ENCODE measurements around the gene GPD2.

Gene GPD2

DNA sequence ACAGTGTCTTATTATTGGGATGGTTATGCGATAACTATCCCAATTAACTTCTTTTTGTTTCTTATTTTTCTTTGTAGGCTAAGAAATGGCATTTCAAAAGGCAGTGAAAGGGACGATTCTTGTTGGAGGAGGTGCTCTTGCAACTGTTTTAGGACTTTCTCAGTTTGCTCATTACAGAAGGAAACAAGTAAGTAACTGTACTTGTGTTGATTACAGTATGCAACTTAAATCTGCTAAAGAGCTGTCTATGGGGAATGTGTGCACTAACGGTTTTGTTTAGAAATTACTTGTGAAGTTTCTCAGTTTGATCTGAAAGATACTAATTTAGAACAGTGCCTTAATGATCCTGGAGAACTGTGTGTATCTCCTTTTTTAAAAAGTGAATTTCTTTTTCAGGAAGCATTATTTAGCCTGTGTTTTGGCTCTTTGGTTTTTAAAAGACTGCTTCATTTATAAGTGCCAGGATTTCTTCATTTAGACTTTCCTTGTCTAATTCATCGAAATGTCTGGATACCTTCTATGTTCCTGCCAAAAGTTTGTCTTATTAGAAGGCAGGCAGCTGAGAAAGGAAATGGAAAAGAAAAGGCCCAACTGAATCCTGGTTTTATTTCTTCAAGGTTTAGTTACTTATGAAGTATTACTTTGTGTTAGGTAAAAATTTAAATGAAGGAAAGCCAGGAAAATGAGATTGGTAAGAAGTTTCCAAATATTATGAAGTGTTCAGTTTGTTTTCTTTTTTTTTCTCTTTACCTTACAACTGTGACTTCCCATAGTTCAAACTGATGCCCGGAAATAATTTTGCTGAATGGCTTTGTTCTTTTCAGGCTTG, 40.1 kb downstream of the GPD2 start:
- H2BK5ac ChIP-seq (ENCODE audit: low read depth, low read length, poor library complexity, severe bottlenecking): no peak overlapping the region
- no peak overlapping the region for H4K91ac ChIP-seq (ENCODE audit: low read length)
- no peak overlapping the region for H3K4me3 ChIP-seq (ENCODE audit: insufficient read depth in 1 of 2, low read depth in 1 of 2, low read length in 2 of 2)
- no peak overlapping the region for H2BK12ac ChIP-seq (ENCODE audit: low read length in 2 of 2)
- no peak overlapping the region for H3K23ac ChIP-seq (ENCODE audit: low read length in 2 of 2)
- H3K36me3 ChIP-seq (ENCODE audit: control insufficient read depth in 1 of 2, insufficient read depth in 2 of 2, low read depth in 1 of 2, low read length in 2 of 2): peaks cover 0 to 22% of the 10 kb centered on the region in 2 experiments
- no peak overlapping the region for H2BK120ac ChIP-seq (ENCODE audit: low read depth, low read length)
- H3K27ac ChIP-seq (ENCODE audit: low read length, poor library complexity, severe bottlenecking): peak overlapping the region; percentile 27
- H3K18ac ChIP-seq (ENCODE audit: low read depth in 1 of 2, low read length in 2 of 2): no peak overlapping the region
- no peak overlapping the region for H2BK15ac ChIP-seq (ENCODE audit: low read depth, poor library complexity, severe bottlenecking)
- no peak overlapping the region for H3K4ac ChIP-seq (ENCODE audit: low read depth in 1 of 2, low read length in 2 of 2)
- H3K14ac ChIP-seq (ENCODE audit: low read length in 2 of 2): no peak overlapping the region
- H3K4me2 ChIP-seq (ENCODE audit: low read length, poor library complexity, severe bottlenecking): no peak overlapping the region
- H2AFZ ChIP-seq (ENCODE audit: low read depth, low read length): no peak overlapping the region
- no peak overlapping the region for H4K8ac ChIP-seq (ENCODE audit: low read length)
- no peaks in the 10 kb centered on the region for H3K4me1 ChIP-seq (ENCODE audit: control insufficient read depth, insufficient read depth, low read depth, low read length)
- H3K79me1 ChIP-seq (replicated peaks; ENCODE audit: low read length, poor library complexity, severe bottlenecking): peaks cover 14% of the 10 kb centered on the region
- WGBS: 92% methylated on average over 4 of the region's 5 CpGs
- H3K27me3 ChIP-seq (ENCODE audit: control insufficient read depth in 1 of 2, insufficient read depth in 1 of 2, low read length in 2 of 2): no peaks in the 10 kb centered on the region
- H3K9ac ChIP-seq (ENCODE audit: low read length): peak overlapping the region; percentile 50
- no peak for DNase-seq
- no peak overlapping the region for H2AK5ac ChIP-seq (ENCODE audit: low read length, severe bottlenecking)
- H3K9me3 ChIP-seq (ENCODE audit: control insufficient read depth, low read length): no peaks in the 10 kb centered on the region

DNA sequence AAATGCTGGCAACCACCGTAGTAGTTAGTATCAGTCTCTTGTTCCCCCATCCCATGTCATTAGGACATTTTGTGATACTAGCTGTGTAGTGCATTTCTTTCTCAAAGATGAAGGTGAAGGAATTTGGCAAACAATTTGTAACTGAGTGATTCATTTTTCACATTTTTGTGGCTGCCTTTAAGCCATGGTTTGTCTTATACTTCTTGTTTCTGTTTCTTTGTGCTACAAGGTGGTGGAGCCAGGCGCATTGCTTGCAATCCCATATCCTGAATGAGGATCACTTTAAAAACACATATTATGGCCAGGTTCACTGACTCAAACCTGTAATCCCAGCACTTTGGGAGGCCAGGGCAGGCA, 40.6 kb downstream of the GPD2 start:
- no peak overlapping the region for H4K91ac ChIP-seq (ENCODE audit: low read length)
- no peak overlapping the region for H3K4ac ChIP-seq (ENCODE audit: low read depth in 1 of 2, low read length in 2 of 2)
- no peak overlapping the region for H2BK12ac ChIP-seq (ENCODE audit: low read length in 2 of 2)
- no peaks in the 10 kb centered on the region for H3K9me3 ChIP-seq (ENCODE audit: control insufficient read depth, low read length)
- H3K4me1 ChIP-seq (ENCODE audit: control insufficient read depth, insufficient read depth, low read depth, low read length): no peaks in the 10 kb centered on the region
- H3K14ac ChIP-seq (ENCODE audit: low read length in 2 of 2): no peak overlapping the region
- H3K36me3 ChIP-seq (ENCODE audit: control insufficient read depth in 1 of 2, insufficient read depth in 2 of 2, low read depth in 1 of 2, low read length in 2 of 2): peaks cover 0 to 22% of the 10 kb centered on the region in 2 experiments
- H3K18ac ChIP-seq (ENCODE audit: low read depth in 1 of 2, low read length in 2 of 2): peak overlapping the region in 1 of 2 experiments; percentile 14
- no peak overlapping the region for H4K8ac ChIP-seq (ENCODE audit: low read length)
- H2BK15ac ChIP-seq (ENCODE audit: low read depth, poor library complexity, severe bottlenecking): no peak overlapping the region
- peak overlapping the region; percentile 27 for H3K27ac ChIP-seq (ENCODE audit: low read length, poor library complexity, severe bottlenecking)
- H3K4me3 ChIP-seq (ENCODE audit: insufficient read depth in 1 of 2, low read depth in 1 of 2, low read length in 2 of 2): no peak overlapping the region
- DNase-seq: peak; percentile 45
- no peak overlapping the region for H2AFZ ChIP-seq (ENCODE audit: low read depth, low read length)
- no peak overlapping the region for H2AK5ac ChIP-seq (ENCODE audit: low read length, severe bottlenecking)
- H2BK120ac ChIP-seq (ENCODE audit: low read depth, low read length): no peak overlapping the region
- H3K23ac ChIP-seq (ENCODE audit: low read length in 2 of 2): no peak overlapping the region
- WGBS: 91% methylated on average over 2 of the region's 2 CpGs
- H3K4me2 ChIP-seq (ENCODE audit: low read length, poor library complexity, severe bottlenecking): no peak overlapping the region
- peak overlapping the region; percentile 50 for H3K9ac ChIP-seq (ENCODE audit: low read length)
- H3K27me3 ChIP-seq (ENCODE audit: control insufficient read depth in 1 of 2, insufficient read depth in 1 of 2, low read length in 2 of 2): no peaks in the 10 kb centered on the region
- H3K79me1 ChIP-seq (replicated peaks; ENCODE audit: low read length, poor library complexity, severe bottlenecking): peaks cover 12% of the 10 kb centered on the region
- no peak overlapping the region for H2BK5ac ChIP-seq (ENCODE audit: low read depth, low read length, poor library complexity, severe bottlenecking)

DNA sequence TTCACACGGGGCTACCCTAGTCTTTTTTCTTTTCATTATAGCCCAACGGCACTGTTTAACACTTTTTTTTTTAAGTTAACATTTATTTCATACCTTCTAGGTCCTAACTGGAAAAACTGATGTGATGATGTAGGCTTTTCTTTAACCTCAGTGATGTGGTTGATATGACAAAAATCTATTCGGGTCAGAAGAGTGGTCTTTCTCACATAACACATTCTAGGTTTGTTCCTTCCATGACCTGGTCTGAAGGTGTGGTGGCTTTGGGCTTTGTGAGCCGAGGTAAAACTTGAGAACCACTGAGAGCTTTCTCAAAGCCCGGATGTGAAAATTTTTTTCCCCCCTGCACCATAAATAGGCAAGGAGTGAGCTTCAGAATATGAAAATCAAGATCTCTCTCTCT, 44.2 kb downstream of the GPD2 start:
- Histone ChIP-seq H3K9ac (ENCODE audit: low read length) (no peak overlapping the region), H2AK5ac (ENCODE audit: low read length, severe bottlenecking) (no peak overlapping the region), H2BK120ac (ENCODE audit: low read depth, low read length) (no peak overlapping the region), H3K18ac (ENCODE audit: low read depth in 1 of 2, low read length in 2 of 2) (no peak overlapping the region), H3K4me3 (ENCODE audit: insufficient read depth in 1 of 2, low read depth in 1 of 2, low read length in 2 of 2) (no peak overlapping the region), H4K91ac (ENCODE audit: low read length) (no peak overlapping the region), H3K4me2 (ENCODE audit: low read length, poor library complexity, severe bottlenecking) (no peak overlapping the region), H3K27ac (ENCODE audit: low read length, poor library complexity, severe bottlenecking) (no peak overlapping the region), H3K36me3 (ENCODE audit: control insufficient read depth in 1 of 2, insufficient read depth in 2 of 2, low read depth in 1 of 2, low read length in 2 of 2) (peaks cover 0 to 24% of the 10 kb centered on the region in 2 experiments), H2BK15ac (ENCODE audit: low read depth, poor library complexity, severe bottlenecking) (no peak overlapping the region), H3K23ac (ENCODE audit: low read length in 2 of 2) (no peak overlapping the region), H3K14ac (ENCODE audit: low read length in 2 of 2) (no peak overlapping the region), H2BK12ac (ENCODE audit: low read length in 2 of 2) (no peak overlapping the region), H3K79me1 (replicated peaks; ENCODE audit: low read length, poor library complexity, severe bottlenecking) (peaks cover 7% of the 10 kb centered on the region), H3K4me1 (ENCODE audit: control insufficient read depth, insufficient read depth, low read depth, low read length) (no peaks in the 10 kb centered on the region), H4K8ac (ENCODE audit: low read length) (no peak overlapping the region), H2BK5ac (ENCODE audit: low read depth, low read length, poor library complexity, severe bottlenecking) (no peak overlapping the region), H3K9me3 (ENCODE audit: control insufficient read depth, low read length) (no peaks in the 10 kb centered on the region), H2AFZ (ENCODE audit: low read depth, low read length) (no peak overlapping the region), H3K4ac (ENCODE audit: low read depth in 1 of 2, low read length in 2 of 2) (no peak overlapping the region), H3K27me3 (ENCODE audit: control insufficient read depth in 1 of 2, insufficient read depth in 1 of 2, low read length in 2 of 2) (no peaks in the 10 kb centered on the region)
- WGBS: 100% methylated on average over 2 of the region's 5 CpGs
- no peak for DNase-seq

DNA sequence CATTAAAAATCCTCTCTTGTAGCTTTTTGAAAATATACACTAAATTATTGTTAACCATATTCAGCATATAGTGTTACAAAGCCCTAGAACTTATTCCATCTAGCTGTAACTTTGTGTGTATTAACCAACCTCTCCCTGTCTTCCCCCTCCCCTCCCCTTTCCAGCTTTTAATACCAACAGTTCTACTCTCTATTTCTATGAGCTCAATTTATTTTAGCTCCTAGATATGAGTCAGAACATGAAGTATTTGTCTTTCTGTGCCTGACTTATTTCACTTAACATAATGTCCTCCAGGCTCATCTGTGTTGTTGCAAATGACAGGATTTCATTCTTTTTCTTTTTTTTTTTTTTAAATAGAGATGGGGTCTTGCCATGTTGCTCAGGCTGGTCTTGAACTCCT, 45.1 kb downstream of the GPD2 start:
- no peak overlapping the region for H3K4ac ChIP-seq (ENCODE audit: low read depth in 1 of 2, low read length in 2 of 2)
- peaks cover 7% of the 10 kb centered on the region for H3K79me1 ChIP-seq (replicated peaks; ENCODE audit: low read length, poor library complexity, severe bottlenecking)
- H2AFZ ChIP-seq (ENCODE audit: low read depth, low read length): no peak overlapping the region
- H3K9me3 ChIP-seq (ENCODE audit: control insufficient read depth, low read length): no peaks in the 10 kb centered on the region
- H3K36me3 ChIP-seq (ENCODE audit: control insufficient read depth in 1 of 2, insufficient read depth in 2 of 2, low read depth in 1 of 2, low read length in 2 of 2): peaks cover 0 to 24% of the 10 kb centered on the region in 2 experiments
- no peak overlapping the region for H3K23ac ChIP-seq (ENCODE audit: low read length in 2 of 2)
- no peak overlapping the region for H2BK5ac ChIP-seq (ENCODE audit: low read depth, low read length, poor library complexity, severe bottlenecking)
- no peak overlapping the region for H2BK15ac ChIP-seq (ENCODE audit: low read depth, poor library complexity, severe bottlenecking)
- H3K9ac ChIP-seq (ENCODE audit: low read length): no peak overlapping the region
- no peak overlapping the region for H2BK12ac ChIP-seq (ENCODE audit: low read length in 2 of 2)
- no peak overlapping the region for H3K14ac ChIP-seq (ENCODE audit: low read length in 2 of 2)
- no peak overlapping the region for H3K4me2 ChIP-seq (ENCODE audit: low read length, poor library complexity, severe bottlenecking)
- no peaks in the 10 kb centered on the region for H3K4me1 ChIP-seq (ENCODE audit: control insufficient read depth, insufficient read depth, low read depth, low read length)
- H3K27ac ChIP-seq (ENCODE audit: low read length, poor library complexity, severe bottlenecking): no peak overlapping the region
- H2AK5ac ChIP-seq (ENCODE audit: low read length, severe bottlenecking): no peak overlapping the region
- no peak for DNase-seq
- H3K27me3 ChIP-seq (ENCODE audit: control insufficient read depth in 1 of 2, insufficient read depth in 1 of 2, low read length in 2 of 2): no peaks in the 10 kb centered on the region
- H4K8ac ChIP-seq (ENCODE audit: low read length): no peak overlapping the region
- H2BK120ac ChIP-seq (ENCODE audit: low read depth, low read length): no peak overlapping the region
- H3K4me3 ChIP-seq (ENCODE audit: insufficient read depth in 1 of 2, low read depth in 1 of 2, low read length in 2 of 2): no peak overlapping the region
- no peak overlapping the region for H3K18ac ChIP-seq (ENCODE audit: low read depth in 1 of 2, low read length in 2 of 2)
- H4K91ac ChIP-seq (ENCODE audit: low read length): no peak overlapping the region

Measured in mesenchymal stem cell (in vitro differentiated cells and primary cell).